ENCODE results near the gene IFNA2.
A peak's percentile ranks its signal among the peaks of the same experiment; 100 is the strongest.

- TF ChIP-seq CTCF (IDR thresholded peaks at IDR 0.05; ENCODE audit: low read depth, low read length) (no peak), MYC (IDR thresholded peaks at IDR 0.05; ENCODE audit: low read depth, low read length) (peak; percentile 59), MAX (IDR thresholded peaks at IDR 0.05; ENCODE audit: low read depth, low read length) (peak; percentile 51), POLR2A (IDR thresholded peaks at IDR 0.05; ENCODE audit: extremely low read depth, insufficient read length) (peak; percentile 92)
Measured at GRCh38 chr9:21334701-21335632, 50.2 kb downstream of the IFNA2 start, which contains the start of gene KLHL9.
